MM.1S (cell line): Measurements from ENCODE around the gene DAG1.

ENCODE experiments used
- EZH2 ChIP-seq: fragments of 300-600 bp; sonication (generic); optimal IDR thresholded peaks from 2 replicates; pipeline ENCODE3; 2017; ENCODE audit warnings: low read depth, mild to moderate bottlenecking, antibody characterized with exemption, low read length, mixed read lengths
- TF ChIP-seq, protein P1 (sequence below): fragments of 300-600 bp; sonication (generic); IDR thresholded peaks from 2 replicates; pipeline ENCODE4 v1.5.1; 2016; ENCODE audit warnings: antibody characterized with exemption, low read length, mixed read lengths

DNA sequence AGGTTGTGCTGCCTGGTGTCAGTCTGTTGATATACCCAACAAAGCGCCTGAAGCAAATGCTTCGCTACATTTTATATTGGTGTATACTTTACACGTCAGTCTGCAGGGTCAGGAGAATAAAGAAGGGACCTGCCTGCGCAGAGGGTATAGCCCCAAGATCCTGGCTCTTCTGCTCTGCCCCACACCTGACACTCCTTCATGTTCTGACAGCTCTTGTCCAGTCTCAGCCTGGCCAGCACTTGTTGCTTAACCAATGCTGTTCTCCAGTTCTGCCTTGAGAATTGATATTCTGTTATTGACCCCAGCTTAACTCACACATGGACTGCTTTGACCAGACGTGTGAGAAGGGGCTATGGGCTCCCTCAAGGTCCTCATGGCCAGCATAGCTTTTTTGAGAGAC lies 48.4 kb downstream of the DAG1 start:
- TF ChIP-seq, protein P1, sequence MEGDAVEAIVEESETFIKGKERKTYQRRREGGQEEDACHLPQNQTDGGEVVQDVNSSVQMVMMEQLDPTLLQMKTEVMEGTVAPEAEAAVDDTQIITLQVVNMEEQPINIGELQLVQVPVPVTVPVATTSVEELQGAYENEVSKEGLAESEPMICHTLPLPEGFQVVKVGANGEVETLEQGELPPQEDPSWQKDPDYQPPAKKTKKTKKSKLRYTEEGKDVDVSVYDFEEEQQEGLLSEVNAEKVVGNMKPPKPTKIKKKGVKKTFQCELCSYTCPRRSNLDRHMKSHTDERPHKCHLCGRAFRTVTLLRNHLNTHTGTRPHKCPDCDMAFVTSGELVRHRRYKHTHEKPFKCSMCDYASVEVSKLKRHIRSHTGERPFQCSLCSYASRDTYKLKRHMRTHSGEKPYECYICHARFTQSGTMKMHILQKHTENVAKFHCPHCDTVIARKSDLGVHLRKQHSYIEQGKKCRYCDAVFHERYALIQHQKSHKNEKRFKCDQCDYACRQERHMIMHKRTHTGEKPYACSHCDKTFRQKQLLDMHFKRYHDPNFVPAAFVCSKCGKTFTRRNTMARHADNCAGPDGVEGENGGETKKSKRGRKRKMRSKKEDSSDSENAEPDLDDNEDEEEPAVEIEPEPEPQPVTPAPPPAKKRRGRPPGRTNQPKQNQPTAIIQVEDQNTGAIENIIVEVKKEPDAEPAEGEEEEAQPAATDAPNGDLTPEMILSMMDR = no peak
- no peak for TF ChIP-seq EZH2
